GM12873 (cell line): Measurements from ENCODE around the gene PMS1.

Experiments
- TF ChIP-seq, protein P1 (sequence below): IDR thresholded peaks from 2 replicates; pipeline ENCODE4 v1.5.1; 2012; ENCODE audit warnings: low read depth, mild to moderate bottlenecking, moderate library complexity, low read length, control low read depth; ENCODE audit not compliant: insufficient read depth; ENCODE audit errors: missing control alignments

The PMS1 gene

DNA sequence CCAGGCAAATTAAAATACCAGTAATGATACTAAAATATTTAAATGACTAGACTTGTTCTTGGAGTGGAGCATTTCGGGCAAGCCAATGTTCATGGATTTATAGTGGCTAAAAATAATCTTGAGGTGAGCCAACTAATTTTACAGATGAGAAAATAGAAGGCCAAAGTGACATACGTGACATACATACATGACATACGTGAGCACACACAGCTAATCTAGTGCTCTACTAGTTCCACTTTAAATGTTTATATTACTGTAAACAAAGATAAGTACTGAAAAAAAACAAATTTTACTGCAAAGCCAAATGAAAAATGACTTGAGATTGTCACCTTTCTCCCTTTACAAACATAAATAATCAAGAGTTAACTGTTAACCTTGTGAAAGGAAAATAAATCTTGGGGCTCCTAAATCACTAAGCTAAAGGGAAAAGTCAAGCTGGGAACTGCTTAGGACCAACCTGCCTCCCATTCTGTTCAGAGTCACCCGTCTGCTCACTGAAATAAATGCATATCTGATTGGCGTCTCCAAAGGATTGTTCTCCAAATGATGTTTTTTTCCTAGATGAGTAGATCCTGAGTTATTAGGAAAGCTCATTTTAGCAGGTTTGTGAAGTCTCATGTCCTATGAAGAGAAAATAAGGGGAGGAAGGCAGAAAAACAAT lies 96.7 kb downstream of the PMS1 start:
- TF ChIP-seq, protein P1, sequence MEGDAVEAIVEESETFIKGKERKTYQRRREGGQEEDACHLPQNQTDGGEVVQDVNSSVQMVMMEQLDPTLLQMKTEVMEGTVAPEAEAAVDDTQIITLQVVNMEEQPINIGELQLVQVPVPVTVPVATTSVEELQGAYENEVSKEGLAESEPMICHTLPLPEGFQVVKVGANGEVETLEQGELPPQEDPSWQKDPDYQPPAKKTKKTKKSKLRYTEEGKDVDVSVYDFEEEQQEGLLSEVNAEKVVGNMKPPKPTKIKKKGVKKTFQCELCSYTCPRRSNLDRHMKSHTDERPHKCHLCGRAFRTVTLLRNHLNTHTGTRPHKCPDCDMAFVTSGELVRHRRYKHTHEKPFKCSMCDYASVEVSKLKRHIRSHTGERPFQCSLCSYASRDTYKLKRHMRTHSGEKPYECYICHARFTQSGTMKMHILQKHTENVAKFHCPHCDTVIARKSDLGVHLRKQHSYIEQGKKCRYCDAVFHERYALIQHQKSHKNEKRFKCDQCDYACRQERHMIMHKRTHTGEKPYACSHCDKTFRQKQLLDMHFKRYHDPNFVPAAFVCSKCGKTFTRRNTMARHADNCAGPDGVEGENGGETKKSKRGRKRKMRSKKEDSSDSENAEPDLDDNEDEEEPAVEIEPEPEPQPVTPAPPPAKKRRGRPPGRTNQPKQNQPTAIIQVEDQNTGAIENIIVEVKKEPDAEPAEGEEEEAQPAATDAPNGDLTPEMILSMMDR, result no peak

DNA sequence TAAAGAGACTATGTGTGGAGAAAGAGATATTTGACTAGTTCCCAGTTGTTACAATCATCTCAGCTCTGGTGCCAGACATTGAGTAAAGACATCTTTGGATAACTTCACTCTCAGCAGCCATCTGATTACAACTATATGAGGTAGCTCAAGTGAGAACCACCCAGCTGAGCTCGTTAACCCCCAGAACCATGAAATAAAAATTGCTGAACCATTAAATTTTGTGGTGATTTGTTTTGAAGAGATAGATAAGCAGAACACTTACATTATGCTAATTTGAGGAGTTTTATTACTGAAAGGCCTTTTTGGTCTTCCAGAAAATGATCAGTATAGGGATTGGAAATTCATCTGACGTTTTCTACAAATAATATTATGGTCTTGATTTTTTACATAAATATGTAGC lies 101.1 kb downstream of the PMS1 start:
- TF ChIP-seq, protein P1, result no peak

DNA sequence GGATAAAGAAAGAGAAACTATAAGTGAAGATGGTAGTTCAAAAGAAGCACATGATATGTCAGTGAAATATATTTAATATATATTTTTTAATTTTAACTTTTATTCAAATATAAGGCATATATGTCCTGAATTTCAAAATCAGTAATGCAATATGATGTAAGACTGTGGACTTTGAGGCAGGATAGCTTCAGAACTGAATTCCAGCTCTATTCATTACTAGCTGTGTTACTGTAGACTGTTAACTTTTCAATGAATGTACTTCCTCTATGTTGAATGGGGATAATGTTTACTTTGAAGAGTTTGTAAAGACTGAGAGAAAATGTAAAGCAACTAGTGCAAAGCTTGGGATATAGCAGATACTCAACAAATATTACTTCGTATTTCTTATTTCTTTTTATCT lies 112.6 kb downstream of the PMS1 start:
- TF ChIP-seq, protein P1, result no peak

DNA sequence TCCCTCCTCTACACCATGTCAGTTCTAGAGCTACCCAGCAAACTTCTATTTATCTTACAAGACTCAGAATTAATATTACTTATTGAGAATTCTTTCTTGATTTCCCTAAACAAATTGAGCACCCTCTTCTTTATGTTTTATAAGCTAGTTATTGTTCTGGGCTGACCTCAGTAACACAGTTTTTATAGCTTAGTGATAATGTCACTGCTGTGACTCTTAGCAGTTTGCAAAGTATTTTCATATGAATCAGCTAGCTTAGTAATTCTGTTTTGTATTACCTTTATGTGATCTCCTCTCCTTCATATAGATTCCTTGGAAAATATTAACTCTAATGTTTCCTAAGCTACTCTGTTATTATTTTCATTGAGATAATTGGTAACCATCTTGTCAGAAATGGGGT lies 114.9 kb downstream of the PMS1 start:
- TF ChIP-seq, protein P1, result no peak

DNA sequence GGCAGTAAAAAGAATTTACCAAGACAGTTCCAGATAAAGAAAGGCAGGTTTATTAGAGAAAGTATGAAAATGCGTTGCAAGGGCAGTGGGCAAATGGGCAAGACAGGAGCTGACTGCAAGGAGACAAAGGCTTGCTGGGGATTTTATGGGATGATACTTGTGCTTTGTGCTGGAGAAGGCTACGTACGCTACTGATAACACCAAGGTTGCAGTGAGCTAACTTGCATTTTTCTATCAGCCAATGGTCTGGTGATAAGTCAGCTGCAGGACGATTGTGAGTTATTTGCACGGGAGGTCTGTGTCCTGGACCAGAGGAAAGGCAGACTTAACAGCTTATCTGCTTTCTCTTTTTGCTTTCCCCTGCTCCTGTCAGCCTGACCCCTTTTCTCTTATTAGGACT lies 116.5 kb downstream of the PMS1 start:
- TF ChIP-seq, protein P1, result no peak

DNA sequence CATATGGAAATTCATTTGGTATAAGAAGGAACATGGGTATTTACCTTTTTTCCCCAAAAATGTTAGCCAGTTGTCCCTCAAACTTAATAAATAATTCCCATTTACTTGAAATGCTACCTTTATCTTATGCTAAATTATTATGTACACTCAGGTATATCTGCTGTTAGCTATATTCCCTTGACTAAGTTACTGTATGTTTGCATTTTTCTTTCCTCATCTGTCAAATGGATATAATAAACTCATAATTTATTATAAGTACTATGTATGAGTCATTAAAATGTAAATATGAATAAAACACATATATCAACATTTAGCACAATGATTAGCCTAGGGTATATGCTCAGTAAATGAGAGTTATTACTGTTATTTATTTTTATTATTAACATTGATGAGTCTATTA lies 117.4 kb downstream of the PMS1 start:
- TF ChIP-seq, protein P1, result no peak

DNA sequence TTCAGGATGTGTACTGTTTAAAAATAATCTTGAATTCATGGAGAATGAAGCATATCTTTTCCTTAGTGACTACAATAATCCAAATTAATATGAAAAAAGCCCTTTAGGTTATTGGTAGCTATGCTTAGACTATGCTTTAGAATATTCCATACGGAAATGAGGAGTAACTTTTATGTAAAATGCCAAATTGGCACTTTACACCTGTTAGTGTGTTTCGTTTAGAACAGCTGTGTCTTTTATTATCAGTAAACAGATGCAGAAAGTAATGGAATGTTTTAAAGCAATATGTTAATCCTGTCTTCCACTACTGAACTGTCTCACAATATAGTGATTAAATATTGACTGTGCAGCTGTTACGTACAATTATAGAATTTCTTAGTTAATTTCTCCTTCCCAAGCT lies 129.6 kb downstream of the PMS1 start:
- TF ChIP-seq, protein P1, result no peak
